ENCODE data around the gene GIN1. TPM values are rescaled to one million over a fixed set of nuclear protein-coding genes. Genes with fewer than 3 reads are reported as not detected.

GIN1 gene
- total and polyA plus RNA-seq, 2 donors (not counting 1 experiment from before 2014, with no cell fraction given) = 2.2 to 16.9 TPM

- H3K4me3 ChIP-seq (ENCODE audit: control extremely low read depth in 1 of 5, extremely low read depth in 1 of 5, insufficient read depth in 1 of 5, low read depth in 2 of 5, low read length in 4 of 5) = peak overlapping the region; percentile 77 to 96 (median 91)
- CTCF ChIA-PET = interaction anchor here (1.5 to 2.2 kb wide), 3 partner anchors 20 to 363 kb away, joined by 7 to 15 read pairs (median 9); partner anchors contain the start of gene MACIR
Measured at GRCh38 chr5:103119070-103119764, 721 bp downstream of the GIN1 start.

More at GRCh38 chr5:103119070-103119764, 721 bp downstream of the GIN1 start:
- Histone ChIP-seq H3K9me3 (ENCODE audit: control extremely low read depth in 1 of 3, control insufficient read depth in 2 of 3, insufficient read depth in 1 of 3, low read length in 2 of 3) (no peaks in the 10 kb centered on the region), H3K27ac (ENCODE audit: low read length in 2 of 2) (peak overlapping the region; percentile 92 to 96), H3K9ac (ENCODE audit: low read length) (peak overlapping the region; percentile 87), H3K4me2 (replicated peaks; ENCODE audit: low read depth, low read length, poor library complexity, severe bottlenecking) (peak overlapping the region; percentile 81), H3K4me1 (ENCODE audit: control insufficient read depth in 2 of 2, insufficient read depth in 2 of 2, low read length in 2 of 2) (peaks cover 13 to 30% of the 10 kb centered on the region in 2 donors), H2AFZ (ENCODE audit: insufficient read depth, low read depth, low read length, poor library complexity, severe bottlenecking) (peak overlapping the region; percentile 96), H3K27me3 (replicated peaks in 1 of 4; ENCODE audit: control extremely low read depth in 1 of 4, control insufficient read depth in 3 of 4, insufficient read depth in 4 of 4, low read length in 3 of 4) (no peaks in the 10 kb centered on the region), H3K79me2 (ENCODE audit: control insufficient read depth, insufficient read depth, low read length) (peaks cover 75% of the 10 kb centered on the region), H3K36me3 (replicated peaks in 1 of 2; ENCODE audit: control extremely low read depth in 1 of 2, control insufficient read depth in 1 of 2, extremely low read depth in 1 of 2, insufficient read depth in 2 of 2, low read length in 1 of 2) (no peaks in the 10 kb centered on the region), H4K20me1 (ENCODE audit: control insufficient read depth, insufficient read depth, low read length, poor library complexity, severe bottlenecking) (peaks cover 4% of the 10 kb centered on the region)
- peak overlapping the region; percentile 93 for H3K4me3 Mint-ChIP-seq
- intact Hi-C loops (cut with micrococcal nuclease) = loop anchor here (10.0 kb wide), 1 partner anchor 446 kb away; the partner anchor contains the start of gene NUDT12
- H3K27me3 Mint-ChIP-seq = no peaks in the 10 kb centered on the region
- POLR2A ChIA-PET = interaction anchor here (1.1 to 1.4 kb wide), 2 partner anchors 139 to 363 kb away, joined by 7 to 12 read pairs; partner anchors contain the start of genes MACIR and PAM
- TF ChIP-seq, protein P1, sequence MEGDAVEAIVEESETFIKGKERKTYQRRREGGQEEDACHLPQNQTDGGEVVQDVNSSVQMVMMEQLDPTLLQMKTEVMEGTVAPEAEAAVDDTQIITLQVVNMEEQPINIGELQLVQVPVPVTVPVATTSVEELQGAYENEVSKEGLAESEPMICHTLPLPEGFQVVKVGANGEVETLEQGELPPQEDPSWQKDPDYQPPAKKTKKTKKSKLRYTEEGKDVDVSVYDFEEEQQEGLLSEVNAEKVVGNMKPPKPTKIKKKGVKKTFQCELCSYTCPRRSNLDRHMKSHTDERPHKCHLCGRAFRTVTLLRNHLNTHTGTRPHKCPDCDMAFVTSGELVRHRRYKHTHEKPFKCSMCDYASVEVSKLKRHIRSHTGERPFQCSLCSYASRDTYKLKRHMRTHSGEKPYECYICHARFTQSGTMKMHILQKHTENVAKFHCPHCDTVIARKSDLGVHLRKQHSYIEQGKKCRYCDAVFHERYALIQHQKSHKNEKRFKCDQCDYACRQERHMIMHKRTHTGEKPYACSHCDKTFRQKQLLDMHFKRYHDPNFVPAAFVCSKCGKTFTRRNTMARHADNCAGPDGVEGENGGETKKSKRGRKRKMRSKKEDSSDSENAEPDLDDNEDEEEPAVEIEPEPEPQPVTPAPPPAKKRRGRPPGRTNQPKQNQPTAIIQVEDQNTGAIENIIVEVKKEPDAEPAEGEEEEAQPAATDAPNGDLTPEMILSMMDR (IDR thresholded peaks at IDR 0.05) = no peak
- no peak for TF ChIP-seq EZH2 (IDR thresholded peaks at IDR 0.05; ENCODE audit: borderline replicate concordance, insufficient read depth, low read depth, low read length, poor library complexity, severe bottlenecking)
- WGBS (ENCODE audit: insufficient coverage) = 5% methylated on average over 11 of the region's 15 CpGs
- no peak for ATAC-seq (ENCODE audit: low read depth)
- peaks cover 51% of the 10 kb centered on the region for H3K4me1 Mint-ChIP-seq
- H3K9me3 Mint-ChIP-seq (ENCODE audit: insufficient read depth) = no peaks in the 10 kb centered on the region
- DNase-seq = no peak
- H3K27ac Mint-ChIP-seq = peak overlapping the region; percentile 98
